Mesendoderm (in vitro differentiated cells): ENCODE data around the gene ENPP6.

Experiments
- DNase-seq: peaks from one replicate; pipeline ENCODE4 v3.0.0; 2013
- H2AK5ac ChIP-seq: 2 replicates; pipeline ENCODE4 v1.6.1; 2013; ENCODE audit warnings: low read length, inconsistent platforms
- H2BK120ac ChIP-seq: 2 replicates; pipeline ENCODE4 v1.6.1; 2013; ENCODE audit warnings: low read depth, mild to moderate bottlenecking, low read length, moderate library complexity, mixed read lengths
- H2BK15ac ChIP-seq: replicated peaks from 2 replicates; pipeline ENCODE4 v1.6.1; 2013; ENCODE audit warnings: low read depth, mild to moderate bottlenecking, moderate library complexity
- H2BK5ac ChIP-seq: 2 replicates; pipeline ENCODE4 v1.6.1; 2013; ENCODE audit warnings: low read length, inconsistent platforms
- H3K18ac ChIP-seq: 2 replicates; pipeline ENCODE4 v1.6.1; 2013; ENCODE audit warnings: mild to moderate bottlenecking, low read length, mixed read lengths
- H3K23ac ChIP-seq: one replicate; pipeline ENCODE4 v1.6.1; 2013; ENCODE audit warnings: low read length
- H3K27ac ChIP-seq: 2 replicates; pipeline ENCODE4 v1.5.1; 2013; ENCODE audit warnings: low read depth, mild to moderate bottlenecking, inconsistent platforms, low read length, moderate library complexity
- H3K27me3 ChIP-seq: 2 replicates; pipeline ENCODE4 v1.6.1; 2013; ENCODE audit warnings: low read length, control low read depth, mild to moderate bottlenecking, inconsistent platforms; ENCODE audit not compliant: insufficient read depth, poor library complexity
- H3K36me3 ChIP-seq: 2 replicates; pipeline ENCODE4 v1.6.1; 2013; ENCODE audit warnings: low read length, inconsistent platforms; ENCODE audit not compliant: control insufficient read depth, insufficient read depth
- H3K4ac ChIP-seq: one replicate; pipeline ENCODE4 v1.6.1; 2013; ENCODE audit warnings: low read depth, mild to moderate bottlenecking, low read length, moderate library complexity
- H3K4me1 ChIP-seq: 2 replicates; pipeline ENCODE4 v1.6.1; 2013; ENCODE audit warnings: low read depth, low read length, inconsistent platforms; ENCODE audit not compliant: control insufficient read depth
- H3K4me2 ChIP-seq: 2 replicates; pipeline ENCODE4 v1.6.1; 2013; ENCODE audit warnings: low read length
- H3K4me3 ChIP-seq: 2 replicates; pipeline ENCODE4 v1.5.1; 2013; ENCODE audit warnings: mild to moderate bottlenecking, low read length
- H3K56ac ChIP-seq: one replicate; pipeline ENCODE4 v1.6.1; 2013; ENCODE audit warnings: low read length
- H3K79me1 ChIP-seq: 2 replicates; pipeline ENCODE4 v1.6.1; 2013; ENCODE audit warnings: low read length, inconsistent platforms
- H3K79me2 ChIP-seq: 2 replicates; pipeline ENCODE4 v1.6.1; 2013; ENCODE audit warnings: mild to moderate bottlenecking, low read length; ENCODE audit not compliant: control insufficient read depth, insufficient read depth
- H3K9ac ChIP-seq: 2 replicates; pipeline ENCODE4 v1.6.1; 2013; ENCODE audit warnings: low read length, inconsistent platforms
- H4K5ac ChIP-seq: one replicate; pipeline ENCODE4 v1.6.1; 2013; ENCODE audit warnings: low read length
- H4K8ac ChIP-seq: one replicate; pipeline ENCODE4 v1.6.1; 2013; ENCODE audit warnings: low read depth, mild to moderate bottlenecking, control low read depth, low read length, moderate library complexity
- WGBS: extraction: QIAGEN DNeasy Blood & Tissue Kit; methylation state at CpG from one replicate; pipeline ENCODE4 v1.1.7; 2013; ENCODE audit warnings: low lambda C conversion rate, missing lambda C conversion rate; ENCODE audit not compliant: insufficient coverage; ENCODE audit errors: extremely low coverage; 5-methylcytosine and 5-hydroxymethylcytosine counted together

The ENPP6 gene

DNA sequence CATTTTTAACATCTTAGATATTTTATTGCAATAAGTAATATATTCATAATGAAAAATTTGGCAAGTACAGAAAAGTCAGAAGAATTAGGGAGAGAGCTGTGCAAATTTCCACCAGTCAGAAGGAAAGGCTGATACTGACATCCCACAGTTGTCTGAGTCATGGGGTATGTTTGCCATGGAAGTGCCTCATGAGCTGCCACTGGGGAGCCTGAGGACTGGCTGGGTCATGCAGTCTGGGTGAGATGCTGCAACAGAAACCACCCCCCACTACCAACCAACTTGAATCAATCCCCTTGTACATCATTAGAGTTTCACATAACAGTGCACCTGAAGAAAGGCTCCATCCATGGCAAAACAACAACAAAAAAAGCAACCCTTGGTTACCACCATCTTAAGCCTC, 45.2 kb upstream of the ENPP6 start:
- no peak overlapping the region for H4K8ac ChIP-seq
- DNase-seq: no peak
- H2BK120ac ChIP-seq: no peak overlapping the region
- H3K27ac ChIP-seq: no peak overlapping the region
- no peaks in the 10 kb centered on the region for H3K4me1 ChIP-seq
- H3K4me3 ChIP-seq: no peak overlapping the region
- H3K23ac ChIP-seq: no peak overlapping the region
- H3K36me3 ChIP-seq: no peaks in the 10 kb centered on the region
- H3K4ac ChIP-seq: no peak overlapping the region
- H4K5ac ChIP-seq: no peak overlapping the region
- H3K18ac ChIP-seq: no peak overlapping the region
- H3K79me1 ChIP-seq: no peaks in the 10 kb centered on the region
- no peak overlapping the region for H3K9ac ChIP-seq
- H2BK15ac ChIP-seq: no peak overlapping the region
- no peak overlapping the region for H3K4me2 ChIP-seq
- H2BK5ac ChIP-seq: no peak overlapping the region
- no peak overlapping the region for H3K56ac ChIP-seq
- no peak overlapping the region for H2AK5ac ChIP-seq
- no peaks in the 10 kb centered on the region for H3K27me3 ChIP-seq
- H3K79me2 ChIP-seq: no peaks in the 10 kb centered on the region

GRCh38 chr4:184261246-184261645, 43.6 kb upstream of the ENPP6 start:
- WGBS: no CpG with 5 or more reads among the region's 5 CpGs
- no peak overlapping the region for H4K5ac ChIP-seq

DNA sequence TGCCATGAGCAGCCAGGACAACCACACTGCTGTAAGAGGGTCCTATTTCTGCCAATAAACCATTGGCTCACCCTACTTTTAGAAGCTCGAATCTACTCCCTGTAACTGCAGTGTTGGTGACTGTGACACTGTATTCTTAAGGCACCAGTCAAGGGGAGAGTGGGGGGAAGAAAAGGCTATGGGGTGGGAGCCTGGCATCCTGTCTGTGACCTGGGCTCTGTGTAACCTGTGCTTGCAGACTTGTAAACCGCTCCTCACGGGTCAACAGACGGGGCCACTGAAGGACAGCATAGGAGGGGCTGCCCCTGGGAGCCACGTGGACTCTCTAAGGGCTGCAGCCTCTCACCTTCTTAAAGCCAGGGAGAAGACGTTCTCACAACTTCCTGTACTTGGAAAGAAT, 42.2 kb upstream of the ENPP6 start:
- Histone ChIP-seq H3K18ac (no peak overlapping the region), H4K5ac (peak overlapping the region; percentile 27), H3K4me1 (no peaks in the 10 kb centered on the region), H3K79me1 (no peaks in the 10 kb centered on the region), H3K23ac (no peak overlapping the region), H3K27ac (no peak overlapping the region), H2BK5ac (no peak overlapping the region), H3K56ac (no peak overlapping the region), H3K4me3 (no peak overlapping the region), H2BK120ac (no peak overlapping the region), H3K4me2 (no peak overlapping the region), H2BK15ac (no peak overlapping the region), H2AK5ac (no peak overlapping the region), H3K36me3 (no peaks in the 10 kb centered on the region), H4K8ac (no peak overlapping the region), H3K27me3 (no peaks in the 10 kb centered on the region), H3K4ac (no peak overlapping the region), H3K9ac (no peak overlapping the region), H3K79me2 (no peaks in the 10 kb centered on the region)
- DNase-seq: no peak
- WGBS: no CpG with 5 or more reads among the region's 6 CpGs

More at GRCh38 chr4:184261246-184261645, 43.6 kb upstream of the ENPP6 start:
- no peak overlapping the region for H2BK5ac ChIP-seq
- H3K4ac ChIP-seq: no peak overlapping the region
- H3K4me1 ChIP-seq: no peaks in the 10 kb centered on the region
- H4K8ac ChIP-seq: no peak overlapping the region
- no peak overlapping the region for H3K56ac ChIP-seq
- H2BK120ac ChIP-seq: no peak overlapping the region
- no peak overlapping the region for H3K4me3 ChIP-seq
- H3K9ac ChIP-seq: no peak overlapping the region
- H3K4me2 ChIP-seq: no peak overlapping the region
- no peaks in the 10 kb centered on the region for H3K36me3 ChIP-seq
- H3K79me1 ChIP-seq: no peaks in the 10 kb centered on the region
- H2AK5ac ChIP-seq: no peak overlapping the region
- no peak overlapping the region for H3K23ac ChIP-seq
- no peak overlapping the region for H3K18ac ChIP-seq
- H3K27ac ChIP-seq: no peak overlapping the region
- no peaks in the 10 kb centered on the region for H3K79me2 ChIP-seq
- no peak overlapping the region for H2BK15ac ChIP-seq
- no peak for DNase-seq
- H3K27me3 ChIP-seq: no peaks in the 10 kb centered on the region

DNA sequence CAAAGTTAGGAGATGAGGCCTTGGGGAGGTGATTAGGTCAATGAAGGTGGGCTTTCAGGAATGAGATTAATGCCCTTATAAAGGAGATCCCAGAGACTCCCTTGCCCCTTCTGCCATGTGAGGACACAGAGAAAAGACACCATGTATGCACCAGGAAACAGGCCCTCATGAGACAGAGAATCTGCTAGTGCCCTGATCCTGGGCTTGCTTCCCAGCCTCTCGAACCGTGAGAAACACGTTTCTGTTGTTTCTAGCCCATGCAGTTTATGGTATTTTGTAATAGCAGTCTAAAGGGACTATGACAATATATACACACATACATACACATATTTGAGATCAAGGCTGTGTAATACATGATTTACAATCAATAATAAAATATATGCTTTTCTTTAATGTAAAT, 41.4 kb upstream of the ENPP6 start:
- no peak for DNase-seq
- Histone ChIP-seq H2BK120ac (no peak overlapping the region), H3K27ac (no peak overlapping the region), H3K4me3 (no peak overlapping the region), H2BK5ac (no peak overlapping the region), H3K4me2 (no peak overlapping the region), H3K9ac (no peak overlapping the region), H3K4me1 (no peaks in the 10 kb centered on the region), H2BK15ac (no peak overlapping the region), H3K56ac (no peak overlapping the region), H3K27me3 (no peaks in the 10 kb centered on the region), H4K5ac (no peak overlapping the region), H3K36me3 (no peaks in the 10 kb centered on the region), H2AK5ac (no peak overlapping the region), H3K79me1 (no peaks in the 10 kb centered on the region), H4K8ac (no peak overlapping the region), H3K18ac (no peak overlapping the region), H3K4ac (no peak overlapping the region), H3K23ac (no peak overlapping the region), H3K79me2 (no peaks in the 10 kb centered on the region)
- no CpG with 5 or more reads among the region's 3 CpGs for WGBS

- no CpG with 5 or more reads among the region's 22 CpGs for WGBS
- Histone ChIP-seq H3K9ac (no peak overlapping the region), H3K27me3 (no peaks in the 10 kb centered on the region)
Observed at GRCh38 chr4:184255871-184256642, 38.4 kb upstream of the ENPP6 start.

DNA sequence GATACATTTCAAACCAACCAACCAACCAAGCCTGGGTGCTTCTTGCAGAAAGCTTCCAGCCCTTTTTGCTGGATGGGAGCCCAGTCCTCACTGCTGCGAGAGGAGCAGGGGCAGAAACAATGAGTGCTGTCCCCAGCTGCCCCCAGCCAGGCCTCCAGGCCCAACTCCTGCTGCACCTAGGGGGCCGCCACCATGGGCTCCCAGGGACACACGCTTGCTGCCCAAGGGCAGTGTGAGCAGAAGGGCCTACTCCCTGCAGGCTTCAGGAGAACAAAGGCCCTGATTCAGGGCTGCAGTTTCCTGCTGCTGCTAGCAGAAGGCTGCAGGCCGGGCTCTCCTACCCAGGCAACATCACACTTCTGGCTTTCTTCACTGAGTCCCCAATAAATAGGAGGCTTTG, 37.7 kb upstream of the ENPP6 start:
- Histone ChIP-seq H4K5ac (no peak overlapping the region), H2AK5ac (no peak overlapping the region), H2BK120ac (no peak overlapping the region), H3K4me2 (no peak overlapping the region), H3K4me1 (no peaks in the 10 kb centered on the region), H3K36me3 (no peaks in the 10 kb centered on the region), H2BK15ac (no peak overlapping the region), H3K27ac (no peak overlapping the region), H3K18ac (no peak overlapping the region), H3K9ac (no peak overlapping the region), H3K56ac (no peak overlapping the region), H3K79me2 (no peaks in the 10 kb centered on the region), H2BK5ac (no peak overlapping the region), H3K4ac (no peak overlapping the region), H3K79me1 (no peaks in the 10 kb centered on the region), H3K27me3 (no peaks in the 10 kb centered on the region), H3K23ac (no peak overlapping the region), H3K4me3 (no peak overlapping the region), H4K8ac (no peak overlapping the region)
- DNase-seq: peak; percentile 19
- no CpG with 5 or more reads among the region's 4 CpGs for WGBS

More at GRCh38 chr4:184255871-184256642, 38.4 kb upstream of the ENPP6 start:
- Histone ChIP-seq H2BK5ac (no peak overlapping the region), H3K18ac (no peak overlapping the region), H3K36me3 (no peaks in the 10 kb centered on the region), H3K4ac (no peak overlapping the region), H3K4me1 (no peaks in the 10 kb centered on the region), H4K5ac (no peak overlapping the region), H3K79me1 (no peaks in the 10 kb centered on the region), H3K79me2 (no peaks in the 10 kb centered on the region), H2BK15ac (no peak overlapping the region), H3K27ac (no peak overlapping the region), H4K8ac (no peak overlapping the region), H3K56ac (no peak overlapping the region), H3K23ac (no peak overlapping the region), H3K4me2 (no peak overlapping the region), H2AK5ac (no peak overlapping the region), H2BK120ac (no peak overlapping the region), H3K4me3 (no peak overlapping the region)
- peak; percentile 30 for DNase-seq
